Measurements from ENCODE around the gene ZNF778.

Gene ZNF778

GRCh38 chr16:89279666-89280481, 62.4 kb downstream of the ZNF778 start:
- no peak for DNase-seq (ENCODE audit: low read depth)
- H3K4me3 ChIP-seq (ENCODE audit: low read length), result no peak overlapping the region
- TF ChIP-seq CTCF (conservative IDR thresholded peaks at IDR 0.05; ENCODE audit: low read length), result no peak

GRCh38 chr16:89280546-89281188, 63.2 kb downstream of the ZNF778 start:
- no peak for DNase-seq (ENCODE audit: low read depth)
- no peak overlapping the region for H3K4me3 ChIP-seq (ENCODE audit: low read length)
- no peak for TF ChIP-seq CTCF (conservative IDR thresholded peaks at IDR 0.05; ENCODE audit: low read length)

GRCh38 chr16:89281189-89281577, 63.7 kb downstream of the ZNF778 start:
- no peak for TF ChIP-seq CTCF (conservative IDR thresholded peaks at IDR 0.05; ENCODE audit: low read length)
- no peak overlapping the region for H3K4me3 ChIP-seq (ENCODE audit: low read length)
- no peak for DNase-seq (ENCODE audit: low read depth)

- TF ChIP-seq CTCF (conservative IDR thresholded peaks at IDR 0.05; ENCODE audit: low read length), result no peak
- H3K4me3 ChIP-seq (ENCODE audit: low read length), result no peak overlapping the region
- no peak for DNase-seq (ENCODE audit: low read depth)
Measured at GRCh38 chr16:89281829-89282228, 64.3 kb downstream of the ZNF778 start.

GRCh38 chr16:89282523-89282922, 65.0 kb downstream of the ZNF778 start:
- no peak for TF ChIP-seq CTCF (conservative IDR thresholded peaks at IDR 0.05; ENCODE audit: low read length)
- DNase-seq (ENCODE audit: low read depth), result no peak
- H3K4me3 ChIP-seq (ENCODE audit: low read length), result no peak overlapping the region

- DNase-seq (ENCODE audit: low read depth), result no peak
- no peak for TF ChIP-seq CTCF (conservative IDR thresholded peaks at IDR 0.05; ENCODE audit: low read length)
Measured at GRCh38 chr16:89283449-89283848, 65.9 kb downstream of the ZNF778 start.

GRCh38 chr16:89285381-89285780, 67.9 kb downstream of the ZNF778 start:
- no peak for DNase-seq (ENCODE audit: low read depth)
- no peak for TF ChIP-seq CTCF (conservative IDR thresholded peaks at IDR 0.05; ENCODE audit: low read length)
- no peak overlapping the region for H3K4me3 ChIP-seq (ENCODE audit: low read length)

More at GRCh38 chr16:89283449-89283848, 65.9 kb downstream of the ZNF778 start:
- no peak overlapping the region for H3K4me3 ChIP-seq (ENCODE audit: low read length)
